MG63 (cell line): Measurements from ENCODE around the gene FUCA1. TPM values are rescaled to one million over a fixed set of nuclear protein-coding genes. Genes with fewer than 3 reads are reported as not detected.
"Not testable (repeated sequence)": the region's sequence is repeated elsewhere in the genome, so short reads cannot be mapped to it uniquely, and the experiment has no call there.

Source experiments
- DNase-seq: peaks from one replicate; pipeline ENCODE4 v3.0.0-alpha.2; 2020
- H3K27me3 ChIP-seq: fragments of 250-450 bp; sonication (Bioruptor Pico); 2 replicates; pipeline ENCODE4 v1.5.1; 2020; ENCODE audit warnings: mild to moderate bottlenecking, moderate library complexity
- H3K36me3 ChIP-seq: fragments of 250-450 bp; sonication (Bioruptor Pico); 2 replicates; pipeline ENCODE4 v1.5.1; 2020; ENCODE audit warnings: mild to moderate bottlenecking, moderate library complexity
- H3K4me3 ChIP-seq: fragments of 250-450 bp; sonication (Bioruptor Pico); 2 replicates; pipeline ENCODE4 v1.5.1; 2020; ENCODE audit warnings: mild to moderate bottlenecking, moderate library complexity
- H3K9me3 ChIP-seq: fragments of 250-450 bp; sonication (Bioruptor Pico); 2 replicates; pipeline ENCODE4 v1.5.1; 2020; ENCODE audit warnings: mild to moderate bottlenecking, moderate library complexity
- total RNA-seq: library from RNA; depleted of rRNA; stranded (reverse); fragments of >200 nt; shearing (Covaris generic); gene quantifications from 2 replicates; pipeline ENCODE4 v1.2.3, GENCODE V29; 2014; ENCODE audit warnings: low replicate concordance

FUCA1 gene
- total RNA-seq, 1 experiment from 2014 or later = 9.5 TPM

GRCh38 chr1:23825076-23825761, 42.9 kb downstream of the FUCA1 start, which contains the start of gene HMGCL:
Gene HMGCL, minus strand, starts transcription at chr1:23825429. Its CDS starts 14 bp downstream, at chr1:23825415.
- Histone ChIP-seq H3K36me3 (peaks cover 4% of the 10 kb centered on the region; the same call in 1 of the 2 replicates), H3K9me3 (no peaks in the 10 kb centered on the region), H3K4me3 (peak within 1 kb of the TSS; percentile 99), H3K27me3 (no peaks in the 10 kb centered on the region)
- DNase-seq = peak; percentile 91

GRCh38 chr1:23824711-23825075, 43.4 kb downstream of the FUCA1 start:
- no peaks in the 10 kb centered on the region for H3K27me3 ChIP-seq
- peak overlapping the region; percentile 99 for H3K4me3 ChIP-seq
- DNase-seq = no peak
- H3K9me3 ChIP-seq = no peaks in the 10 kb centered on the region
- H3K36me3 ChIP-seq = peaks cover 4% of the 10 kb centered on the region; the same call in 1 of the 2 replicates

- no peaks in the 10 kb centered on the region for H3K27me3 ChIP-seq
- no peak for DNase-seq
- H3K36me3 ChIP-seq = peaks cover 4% of the 10 kb centered on the region; the same call in 1 of the 2 replicates
- no peak overlapping the region for H3K4me3 ChIP-seq
- no peaks in the 10 kb centered on the region for H3K9me3 ChIP-seq
Measured at GRCh38 chr1:23823767-23824166, 44.3 kb downstream of the FUCA1 start.

- H3K36me3 ChIP-seq = no peaks in the 10 kb centered on the region
Measured at GRCh38 chr1:23817633-23818032, 50.5 kb downstream of the FUCA1 start.

GRCh38 chr1:23816906-23817305, 51.2 kb downstream of the FUCA1 start:
- no peaks in the 10 kb centered on the region for H3K9me3 ChIP-seq
- no peaks in the 10 kb centered on the region for H3K27me3 ChIP-seq
- DNase-seq = no peak
- H3K4me3 ChIP-seq = no peak overlapping the region
- no peaks in the 10 kb centered on the region for H3K36me3 ChIP-seq

More at GRCh38 chr1:23817633-23818032, 50.5 kb downstream of the FUCA1 start:
- Histone ChIP-seq H3K27me3 (no peaks in the 10 kb centered on the region), H3K4me3 (no peak overlapping the region), H3K9me3 (no peaks in the 10 kb centered on the region)
- no peak for DNase-seq

GRCh38 chr1:23816361-23816760, 51.7 kb downstream of the FUCA1 start:
- Histone ChIP-seq H3K4me3 (no peak overlapping the region), H3K9me3 (no peaks in the 10 kb centered on the region), H3K27me3 (no peaks in the 10 kb centered on the region), H3K36me3 (no peaks in the 10 kb centered on the region)
- no peak for DNase-seq

- no peaks in the 10 kb centered on the region for H3K36me3 ChIP-seq
- H3K9me3 ChIP-seq = no peaks in the 10 kb centered on the region
- no peak overlapping the region for H3K4me3 ChIP-seq
- no peak for DNase-seq
- H3K27me3 ChIP-seq = no peaks in the 10 kb centered on the region
Measured at GRCh38 chr1:23814016-23814415, 54.1 kb downstream of the FUCA1 start.

GRCh38 chr1:23810818-23811540, 57.1 kb downstream of the FUCA1 start:
- H3K36me3 ChIP-seq = no peaks in the 10 kb centered on the region
- no peaks in the 10 kb centered on the region for H3K27me3 ChIP-seq
- DNase-seq = no peak
- H3K9me3 ChIP-seq = no peaks in the 10 kb centered on the region
- no peak overlapping the region for H3K4me3 ChIP-seq

- peak; percentile 67 for DNase-seq
- H3K9me3 ChIP-seq = no peaks in the 10 kb centered on the region
- H3K36me3 ChIP-seq = no peaks in the 10 kb centered on the region
- H3K4me3 ChIP-seq = no peak overlapping the region
- no peaks in the 10 kb centered on the region for H3K27me3 ChIP-seq
Measured at GRCh38 chr1:23809751-23810171, 58.3 kb downstream of the FUCA1 start.

- H3K36me3 ChIP-seq = no peaks in the 10 kb centered on the region
- no peaks in the 10 kb centered on the region for H3K27me3 ChIP-seq
- DNase-seq = no peak
- no peaks in the 10 kb centered on the region for H3K9me3 ChIP-seq
- H3K4me3 ChIP-seq = no peak overlapping the region
Measured at GRCh38 chr1:23807453-23807852, 60.6 kb downstream of the FUCA1 start.

- Histone ChIP-seq H3K4me3 (no peak overlapping the region), H3K27me3 (no peaks in the 10 kb centered on the region), H3K36me3 (no peaks in the 10 kb centered on the region), H3K9me3 (no peaks in the 10 kb centered on the region)
- DNase-seq = no peak
Measured at GRCh38 chr1:23806280-23806679, 61.8 kb downstream of the FUCA1 start.

- Histone ChIP-seq H3K36me3 (no peaks in the 10 kb centered on the region; the same call in 1 of the 2 replicates), H3K4me3 (no peak overlapping the region), H3K9me3 (no peaks in the 10 kb centered on the region), H3K27me3 (no peaks in the 10 kb centered on the region)
- no peak for DNase-seq
Measured at GRCh38 chr1:23805025-23805424, 63.1 kb downstream of the FUCA1 start.

- no peaks in the 10 kb centered on the region; the same call in 1 of the 2 replicates for H3K36me3 ChIP-seq
- H3K9me3 ChIP-seq = no peaks in the 10 kb centered on the region
- H3K27me3 ChIP-seq = no peaks in the 10 kb centered on the region
- H3K4me3 ChIP-seq = no peak overlapping the region
- DNase-seq = no peak
Measured at GRCh38 chr1:23804183-23804835, 63.8 kb downstream of the FUCA1 start.

- DNase-seq = no peak
- no peaks in the 10 kb centered on the region for H3K27me3 ChIP-seq
- no peak overlapping the region for H3K4me3 ChIP-seq
- H3K9me3 ChIP-seq = no peaks in the 10 kb centered on the region
- peaks cover 3% of the 10 kb centered on the region for H3K36me3 ChIP-seq
Measured at GRCh38 chr1:23803674-23804073, 64.4 kb downstream of the FUCA1 start.

- not testable (repeated sequence) for H3K36me3 ChIP-seq, DNase-seq, H3K4me3 ChIP-seq, H3K9me3 ChIP-seq, H3K27me3 ChIP-seq
Measured at GRCh38 chr1:23802809-23803342, 65.2 kb downstream of the FUCA1 start.

- no peaks in the 10 kb centered on the region for H3K9me3 ChIP-seq
- peaks cover 13% of the 10 kb centered on the region for H3K36me3 ChIP-seq
- H3K4me3 ChIP-seq = no peak overlapping the region
- no peak for DNase-seq
- no peaks in the 10 kb centered on the region for H3K27me3 ChIP-seq
Measured at GRCh38 chr1:23801876-23802275, 66.2 kb downstream of the FUCA1 start.

GRCh38 chr1:23801338-23801748, 66.7 kb downstream of the FUCA1 start:
- peak overlapping the region; percentile 87 for H3K4me3 ChIP-seq
- peaks cover 18% of the 10 kb centered on the region for H3K36me3 ChIP-seq
- H3K27me3 ChIP-seq = no peaks in the 10 kb centered on the region
- H3K9me3 ChIP-seq = no peaks in the 10 kb centered on the region
- no peak for DNase-seq
